Right forelimb (tissue), 1 donor: ENCODE results near the gene SCYGR8.

ENCODE experiments used
- DNase-seq: peaks from one replicate; pipeline ENCODE4 v3.0.0-alpha.2; 2018

Gene SCYGR8

DNA sequence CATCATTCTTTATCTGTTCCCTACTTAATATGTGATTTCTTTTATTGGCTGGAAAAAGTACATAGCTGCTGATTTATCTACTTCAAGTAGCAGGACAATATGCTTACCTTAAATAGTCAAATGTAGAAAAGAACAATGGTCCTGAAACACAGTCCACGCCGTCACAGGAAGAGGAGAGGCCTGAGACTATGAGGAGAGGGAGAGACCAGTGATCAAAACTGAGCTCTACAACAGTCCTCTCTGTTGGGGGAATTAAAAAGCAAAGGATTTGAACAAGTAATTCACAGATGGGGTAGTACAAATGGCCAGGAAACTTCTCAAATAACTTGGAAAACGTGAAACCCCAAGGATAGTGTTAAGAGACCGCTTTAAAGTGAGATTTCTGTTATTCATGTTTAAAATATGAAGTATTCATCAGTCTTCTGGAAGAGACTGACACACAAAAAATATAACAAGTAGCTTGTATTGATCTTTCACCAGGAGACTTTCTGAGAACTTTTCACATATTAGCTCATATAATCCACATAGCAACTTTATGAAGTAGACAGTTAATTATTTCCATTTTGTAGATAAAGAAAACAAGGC, 20.2 kb downstream of the SCYGR8 start:
- no peak for DNase-seq

DNA sequence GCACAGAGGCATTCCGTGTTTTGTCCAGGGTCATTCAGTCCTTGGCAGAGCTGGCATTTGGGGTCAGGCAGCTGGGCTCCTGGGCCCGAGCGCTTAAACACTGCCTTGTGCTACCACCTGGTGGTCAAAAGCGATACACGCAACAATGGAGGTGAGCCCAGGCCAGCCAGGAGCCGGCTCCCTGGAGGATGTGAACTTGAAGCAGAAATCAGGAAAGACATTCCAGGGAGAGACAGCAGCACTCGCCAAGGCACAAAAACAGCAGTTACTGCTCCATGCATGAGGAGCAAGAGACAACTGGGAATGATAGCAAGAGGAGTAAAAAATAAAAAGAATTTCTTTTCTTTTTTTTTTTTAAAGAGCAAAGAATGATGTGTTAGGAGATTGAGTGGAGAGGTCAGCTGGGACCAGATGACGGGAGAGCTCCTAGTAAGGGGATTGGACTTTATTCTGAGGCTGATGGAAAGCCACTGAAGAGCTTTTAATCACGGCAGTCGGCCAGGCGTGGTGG, 20.7 kb downstream of the SCYGR8 start:
- peak; percentile 85 for DNase-seq

- DNase-seq: no peak
These were observed 22.1 kb downstream of the SCYGR8 start for GRCh38 chr2:227767830-227768229.

GRCh38 chr2:227772197-227772661, 26.5 kb downstream of the SCYGR8 start:
- no peak for DNase-seq

DNA sequence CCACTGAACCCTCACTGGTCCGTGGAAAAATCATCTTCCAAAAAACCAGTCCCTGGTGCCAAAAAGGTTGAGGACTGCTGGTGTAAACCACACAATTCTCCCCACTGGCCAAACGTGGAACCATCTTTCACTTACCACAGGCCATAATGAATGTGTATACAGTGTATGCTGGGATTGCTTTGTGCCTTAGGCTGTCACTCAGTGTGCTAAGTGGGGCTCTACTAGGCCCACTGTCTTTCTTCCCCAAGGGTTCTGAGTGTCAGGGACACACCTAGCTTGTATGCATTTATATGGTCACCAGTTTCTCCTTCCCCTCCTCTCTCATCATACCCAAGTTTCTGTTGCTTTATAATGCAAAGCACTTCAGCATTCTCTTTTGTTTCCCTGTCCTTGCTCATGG, 27.2 kb downstream of the SCYGR8 start:
- DNase-seq: no peak

DNA sequence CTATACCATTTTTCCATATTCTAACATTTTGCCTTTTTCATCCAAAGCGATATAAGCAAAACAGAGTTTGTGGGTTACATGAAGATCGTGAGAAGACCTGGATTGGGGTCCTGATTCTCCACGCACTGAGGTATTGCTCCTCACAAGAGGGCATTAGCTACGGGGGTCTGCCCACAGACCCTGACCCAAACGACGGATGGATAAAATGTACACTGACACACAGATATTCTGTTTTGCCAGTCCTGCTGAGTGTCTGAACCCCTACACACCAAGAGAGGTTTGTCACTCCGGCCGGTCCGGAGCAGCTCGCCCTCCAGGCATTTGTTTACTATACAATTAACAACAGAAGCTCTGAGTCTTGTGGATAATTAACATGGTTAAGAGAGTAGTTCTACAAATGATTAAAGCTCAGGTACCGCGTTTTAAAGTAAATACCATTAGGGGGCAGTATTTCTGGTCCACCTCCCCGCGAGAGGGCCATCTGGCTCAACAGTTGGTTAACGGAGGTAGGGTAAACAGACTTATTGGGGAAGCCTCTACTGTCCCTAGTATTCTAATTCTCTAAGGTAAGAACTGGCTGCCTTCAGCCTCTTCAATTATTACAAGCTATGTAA, 28.4 kb downstream of the SCYGR8 start:
- DNase-seq: no peak

DNA sequence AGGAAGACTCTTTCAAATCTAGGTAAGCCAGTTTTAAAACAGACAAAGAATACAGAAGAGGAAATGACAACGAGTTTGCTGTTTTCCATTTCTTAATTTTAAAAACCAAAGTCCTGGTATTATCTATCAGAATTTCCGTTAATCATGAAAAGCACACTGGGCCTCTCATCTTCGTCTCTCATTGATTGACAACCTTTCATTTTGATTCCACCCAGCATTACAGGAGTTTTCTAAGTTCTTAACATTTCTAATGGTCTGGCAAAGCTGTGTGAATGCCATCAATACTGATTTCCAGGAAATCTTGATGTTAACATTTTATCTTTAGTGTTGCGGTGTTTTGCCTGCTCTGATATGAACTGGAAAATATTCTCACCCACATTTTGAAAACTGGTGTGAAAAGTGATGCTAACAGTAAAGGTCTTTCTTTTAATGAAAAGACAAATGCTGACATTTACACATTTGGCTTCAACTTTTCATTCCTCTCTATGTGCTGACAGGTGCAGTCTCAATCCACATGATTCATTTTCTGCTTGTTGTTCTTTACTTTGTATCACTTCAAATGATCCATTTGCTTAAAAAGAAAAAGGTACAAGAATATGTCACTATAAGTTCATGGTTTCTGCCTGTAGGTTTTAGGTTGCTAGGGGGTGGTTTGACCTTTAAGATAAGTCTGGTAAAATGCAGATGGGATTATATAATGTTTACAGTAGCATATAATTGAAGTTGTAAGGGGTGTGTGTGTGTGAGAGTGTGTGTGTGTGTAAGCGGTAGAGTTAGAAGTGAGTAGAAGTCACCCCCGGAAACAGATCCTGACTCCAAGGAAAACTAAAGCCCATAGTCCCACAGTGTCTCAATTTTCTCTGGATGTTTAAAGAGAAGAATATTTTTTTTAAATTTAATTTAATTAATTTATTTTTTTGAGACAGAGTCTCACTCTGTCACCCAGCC, 29.5 kb downstream of the SCYGR8 start:
- DNase-seq: no peak

- DNase-seq: no peak
These were observed 35.4 kb downstream of the SCYGR8 start for GRCh38 chr2:227780981-227781615.

GRCh38 chr2:227781841-227782240, 36.1 kb downstream of the SCYGR8 start:
- DNase-seq: no peak

DNA sequence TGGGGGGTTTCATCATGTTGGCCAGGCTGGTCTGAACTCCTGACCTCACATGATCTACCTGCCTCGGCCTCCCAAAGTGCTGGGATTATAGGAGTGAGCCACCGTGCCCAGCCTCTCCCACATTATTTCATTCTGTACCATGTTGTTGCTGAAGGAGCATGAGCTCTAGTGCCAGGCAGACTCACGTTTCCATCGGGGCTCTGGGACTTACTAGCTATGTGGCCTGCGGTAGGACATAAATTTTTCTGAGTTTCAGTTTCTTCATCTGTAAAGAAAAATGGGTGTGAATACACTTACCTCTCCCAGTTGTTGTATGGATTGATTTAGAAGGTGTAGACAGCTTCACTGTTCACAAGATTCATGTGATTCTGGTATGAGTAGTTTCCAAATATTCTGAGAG, 37.1 kb downstream of the SCYGR8 start:
- DNase-seq: no peak

DNA sequence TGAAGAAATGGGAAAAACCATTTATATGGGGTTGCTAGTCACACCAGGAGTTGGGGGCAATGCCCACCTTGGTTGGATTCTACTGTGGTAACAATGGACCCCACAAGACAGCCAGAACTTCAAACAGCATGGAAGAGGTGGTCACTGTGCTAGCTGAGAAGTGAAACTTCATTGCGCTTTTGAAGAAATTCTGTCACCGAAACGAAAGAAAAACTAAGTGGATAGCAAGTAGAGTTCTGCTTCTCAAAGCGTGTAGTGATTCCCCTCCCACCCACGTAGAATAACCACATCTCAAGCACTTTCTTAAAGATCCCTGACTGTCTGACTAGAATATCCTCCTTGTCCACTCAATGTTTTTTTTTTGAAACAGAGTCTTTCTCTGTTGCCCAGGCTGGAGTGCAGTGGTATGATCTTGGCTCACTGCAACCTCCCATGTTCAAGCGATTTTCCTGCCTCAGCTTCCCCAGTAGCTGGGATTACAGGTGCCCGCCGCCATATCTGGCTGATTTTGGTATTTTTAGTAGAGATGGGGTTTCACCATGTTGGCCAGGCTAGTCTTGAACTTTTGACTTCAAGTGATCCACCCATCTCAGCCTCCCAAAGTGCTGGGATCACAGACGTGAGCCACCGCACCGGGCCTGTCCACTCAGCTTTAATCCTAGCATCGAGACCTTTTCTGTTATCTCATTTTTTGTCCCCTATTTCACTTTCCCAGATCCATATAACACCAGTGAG, 37.9 kb downstream of the SCYGR8 start:
- DNase-seq: no peak

DNA sequence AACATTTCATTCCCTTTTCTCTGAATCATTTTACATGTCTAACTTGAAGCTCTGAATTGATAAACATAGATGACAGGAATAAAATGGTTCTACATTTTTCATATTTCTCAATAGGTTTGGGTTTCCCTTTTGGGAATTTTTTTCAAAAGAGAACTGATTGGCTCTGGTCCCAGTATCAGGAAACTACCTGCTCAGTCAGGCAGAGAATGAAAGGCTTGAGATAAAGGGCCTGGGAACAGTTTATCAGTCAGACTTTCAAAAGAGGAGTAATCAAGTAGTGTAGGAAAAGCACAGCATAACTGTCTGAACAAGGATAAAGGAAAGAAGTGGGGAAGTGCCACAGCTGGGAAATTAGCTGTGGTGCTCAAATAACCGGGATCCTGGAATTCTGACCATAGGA, 39.6 kb downstream of the SCYGR8 start:
- DNase-seq: no peak

DNA sequence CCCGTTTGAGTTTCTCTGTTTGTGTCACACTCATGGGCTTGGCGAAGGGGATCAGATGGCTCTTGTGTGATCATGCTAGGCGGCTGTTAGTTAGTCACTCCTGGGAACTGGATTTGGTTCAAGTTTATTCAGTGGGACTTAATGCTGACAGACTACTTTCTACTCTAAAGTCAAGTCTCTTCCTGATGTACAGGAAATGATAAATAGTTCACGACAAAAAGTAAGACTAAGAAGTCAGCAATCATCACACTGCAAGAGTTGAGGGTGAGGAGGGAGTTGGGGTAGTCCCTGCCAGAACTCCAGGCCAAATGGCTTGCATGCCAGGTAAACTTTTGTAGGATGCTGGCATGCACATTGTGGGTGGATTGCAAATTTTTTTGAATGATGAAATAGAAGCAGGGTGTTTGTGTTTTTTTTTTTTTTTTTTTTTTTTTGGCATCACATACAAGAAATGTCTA, 42.9 kb downstream of the SCYGR8 start:
- DNase-seq: no peak

GRCh38 chr2:227789803-227790202, 44.1 kb downstream of the SCYGR8 start:
- DNase-seq: no peak

DNA sequence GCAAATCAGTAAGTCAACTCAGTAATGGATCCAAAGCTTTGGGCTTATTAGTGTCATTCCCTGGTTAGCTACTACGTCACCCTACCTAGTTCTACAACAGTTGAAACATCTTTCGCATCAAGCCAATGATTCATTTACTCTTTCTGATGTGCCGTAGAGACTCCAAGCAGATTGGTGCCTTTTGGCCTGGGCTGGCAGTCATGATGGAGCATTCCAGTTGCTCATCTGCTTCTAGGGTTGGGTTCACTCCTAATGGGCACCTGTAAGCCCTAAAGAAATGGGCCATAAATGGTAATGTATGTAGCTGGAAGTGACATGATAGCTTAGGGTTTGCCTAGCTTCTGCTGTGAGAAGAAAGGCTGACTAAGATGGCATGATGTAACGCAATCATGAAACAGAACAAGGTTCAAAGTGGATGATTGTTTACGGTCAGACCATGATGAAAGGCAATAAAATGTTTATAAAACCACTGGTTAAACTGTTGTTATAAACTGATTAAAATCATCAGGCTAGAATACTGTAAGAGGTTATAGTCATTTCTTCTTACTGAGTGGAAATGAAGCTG, 47.5 kb downstream of the SCYGR8 start:
- no peak for DNase-seq
